NT2/D1 (cell line): Measurements from ENCODE around the gene DRD4.

Source experiments
- YY1 ChIP-seq: IDR thresholded peaks from 2 replicates; pipeline ENCODE4 v1.6.1; 2011; ENCODE audit not compliant: insufficient read length, insufficient read depth
- ZNF274 ChIP-seq: IDR thresholded peaks from 2 replicates; pipeline ENCODE4 v1.6.1; 2011; ENCODE audit warnings: mild to moderate bottlenecking, low read depth, low read length

DNA sequence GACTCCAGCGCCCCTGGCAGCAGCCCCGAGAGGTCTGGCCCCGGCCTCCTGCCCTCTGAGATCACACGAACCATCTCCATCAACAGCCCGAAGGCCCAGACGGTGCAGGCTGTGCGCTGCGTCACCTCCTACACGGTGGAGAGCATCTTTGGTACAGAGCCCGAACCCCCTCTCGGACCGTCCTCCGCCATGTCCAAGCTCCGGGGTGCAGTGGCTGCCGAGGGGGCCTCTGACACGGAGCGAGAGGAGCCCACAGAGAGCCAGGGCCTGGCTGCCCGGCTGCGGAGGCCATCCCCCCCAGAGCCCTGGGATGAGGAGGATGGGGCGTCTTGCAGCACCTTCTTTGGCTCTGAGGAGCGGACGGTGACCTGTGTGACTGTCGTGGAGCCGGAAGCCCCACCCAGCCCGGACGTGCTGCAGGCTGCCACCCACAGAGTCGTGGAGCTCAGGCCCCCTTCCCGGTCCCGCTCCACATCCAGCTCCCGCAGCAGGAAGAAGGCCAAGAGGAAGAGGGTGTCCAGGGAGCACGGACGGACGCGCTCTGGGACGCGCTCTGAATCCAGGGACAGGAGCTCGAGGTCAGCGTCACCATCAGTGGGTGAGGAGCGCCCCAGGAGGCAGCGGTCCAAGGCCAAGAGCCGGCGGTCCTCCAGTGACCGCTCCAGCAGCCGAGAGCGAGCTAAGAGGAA, 29.0 kb upstream of the DRD4 start:
- TF ChIP-seq YY1 (no peak), ZNF274 (no peak)
